ENCODE measurements around the gene MEIS2.

Gene MEIS2

GRCh38 chr15:36908991-36909390 lies 191.4 kb downstream of the MEIS2 start:
- no peak overlapping the region for H3K27ac ChIP-seq (ENCODE audit: insufficient read depth, low read depth, low read length, poor library complexity, severe bottlenecking)
- peaks cover 52% of the 10 kb centered on the region for H3K4me1 ChIP-seq (ENCODE audit: control insufficient read depth, insufficient read depth, low read length)
- H3K36me3 ChIP-seq (ENCODE audit: control insufficient read depth, insufficient read depth, low read length), result no peaks in the 10 kb centered on the region
- no peaks in the 10 kb centered on the region for H3K27me3 ChIP-seq (ENCODE audit: control insufficient read depth, insufficient read depth, low read length, poor library complexity, severe bottlenecking)
- H3K9me3 ChIP-seq (ENCODE audit: control insufficient read depth, low read length), result no peaks in the 10 kb centered on the region
- no peak overlapping the region for H3K4me3 ChIP-seq (ENCODE audit: insufficient read depth, low read depth, low read length)
- WGBS, 2 experiments, result 91 to 94% methylated on average over 4 of the region's 4 CpGs

- H3K36me3 ChIP-seq (ENCODE audit: control insufficient read depth, insufficient read depth, low read length), result no peaks in the 10 kb centered on the region
- peaks cover 53% of the 10 kb centered on the region for H3K4me1 ChIP-seq (ENCODE audit: control insufficient read depth, insufficient read depth, low read length)
- H3K4me3 ChIP-seq (ENCODE audit: insufficient read depth, low read depth, low read length), result no peak overlapping the region
- no peaks in the 10 kb centered on the region for H3K27me3 ChIP-seq (ENCODE audit: control insufficient read depth, insufficient read depth, low read length, poor library complexity, severe bottlenecking)
- 0% methylated on average over 3 of the region's 3 CpGs for WGBS, 2 experiments
- H3K27ac ChIP-seq (ENCODE audit: insufficient read depth, low read depth, low read length, poor library complexity, severe bottlenecking), result peak overlapping the region; percentile 48
- no peaks in the 10 kb centered on the region for H3K9me3 ChIP-seq (ENCODE audit: control insufficient read depth, low read length)
Observed at GRCh38 chr15:36907295-36907694, 193.1 kb downstream of the MEIS2 start.

- no peaks in the 10 kb centered on the region for H3K9me3 ChIP-seq (ENCODE audit: control insufficient read depth, low read length)
- no peaks in the 10 kb centered on the region for H3K27me3 ChIP-seq (ENCODE audit: control insufficient read depth, insufficient read depth, low read length, poor library complexity, severe bottlenecking)
- H3K27ac ChIP-seq (ENCODE audit: insufficient read depth, low read depth, low read length, poor library complexity, severe bottlenecking), result no peak overlapping the region
- 78 to 81% methylated on average over 5 of the region's 5 CpGs for WGBS, 2 experiments
- H3K4me1 ChIP-seq (ENCODE audit: control insufficient read depth, insufficient read depth, low read length), result peaks cover 49% of the 10 kb centered on the region
- H3K36me3 ChIP-seq (ENCODE audit: control insufficient read depth, insufficient read depth, low read length), result no peaks in the 10 kb centered on the region
- H3K4me3 ChIP-seq (ENCODE audit: insufficient read depth, low read depth, low read length), result no peak overlapping the region
Observed at GRCh38 chr15:36905908-36906307, 194.4 kb downstream of the MEIS2 start.

DNA sequence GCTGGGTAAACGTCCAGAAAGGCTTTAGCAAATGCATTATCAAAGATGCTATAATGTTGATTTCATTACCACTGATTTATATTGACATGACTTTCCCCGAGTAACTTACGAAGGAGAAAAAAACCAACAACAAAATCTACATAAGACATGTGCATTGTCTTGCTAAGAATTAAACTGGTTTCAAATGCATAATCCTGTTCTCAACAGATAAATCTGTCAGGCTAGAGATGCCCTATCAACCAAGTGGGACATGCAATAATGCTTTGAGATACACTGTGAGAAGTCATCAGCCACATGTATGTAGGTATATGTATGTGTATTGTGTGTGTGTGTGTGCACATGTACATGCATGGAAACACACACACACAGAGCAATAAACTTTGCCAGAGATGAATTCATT lies 195.6 kb downstream of the MEIS2 start:
- Histone ChIP-seq H3K9me3 (ENCODE audit: control insufficient read depth, low read length) (no peaks in the 10 kb centered on the region), H3K4me1 (ENCODE audit: control insufficient read depth, insufficient read depth, low read length) (peaks cover 57% of the 10 kb centered on the region), H3K27ac (ENCODE audit: insufficient read depth, low read depth, low read length, poor library complexity, severe bottlenecking) (no peak overlapping the region), H3K4me3 (ENCODE audit: insufficient read depth, low read depth, low read length) (no peak overlapping the region), H3K27me3 (ENCODE audit: control insufficient read depth, insufficient read depth, low read length, poor library complexity, severe bottlenecking) (no peaks in the 10 kb centered on the region), H3K36me3 (ENCODE audit: control insufficient read depth, insufficient read depth, low read length) (no peaks in the 10 kb centered on the region)
- WGBS, 2 experiments, result 52 to 58% methylated on average over 2 of the region's 3 CpGs

GRCh38 chr15:36903922-36904556 lies 196.3 kb downstream of the MEIS2 start:
- H3K9me3 ChIP-seq (ENCODE audit: control insufficient read depth, low read length), result no peaks in the 10 kb centered on the region
- H3K4me1 ChIP-seq (ENCODE audit: control insufficient read depth, insufficient read depth, low read length), result peaks cover 60% of the 10 kb centered on the region
- 49 to 55% methylated on average over 5 of the region's 5 CpGs for WGBS, 2 experiments
- no peaks in the 10 kb centered on the region for H3K27me3 ChIP-seq (ENCODE audit: control insufficient read depth, insufficient read depth, low read length, poor library complexity, severe bottlenecking)
- no peak overlapping the region for H3K27ac ChIP-seq (ENCODE audit: insufficient read depth, low read depth, low read length, poor library complexity, severe bottlenecking)
- H3K36me3 ChIP-seq (ENCODE audit: control insufficient read depth, insufficient read depth, low read length), result no peaks in the 10 kb centered on the region
- no peak overlapping the region for H3K4me3 ChIP-seq (ENCODE audit: insufficient read depth, low read depth, low read length)

DNA sequence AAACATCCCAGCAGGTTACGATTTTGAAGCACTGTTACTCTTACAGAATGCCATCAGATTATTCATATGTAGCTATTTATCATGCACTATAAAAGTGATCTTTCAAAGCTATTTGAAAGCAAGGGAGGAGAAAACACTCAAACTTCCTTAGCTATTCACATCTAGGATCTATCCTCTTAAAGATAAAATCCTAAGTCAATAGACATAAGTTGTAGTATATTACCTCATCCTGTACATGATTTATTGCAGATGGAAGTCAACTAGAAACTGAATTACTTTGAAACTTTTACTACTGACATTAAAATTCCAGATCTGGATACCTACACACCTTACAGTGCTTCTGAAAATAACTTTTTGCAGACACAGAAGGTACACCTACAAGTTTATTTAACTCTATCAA lies 197.2 kb downstream of the MEIS2 start:
- WGBS, 2 experiments, result 78 to 88% methylated on average over 1 of the region's 1 CpG
- Histone ChIP-seq H3K27ac (ENCODE audit: insufficient read depth, low read depth, low read length, poor library complexity, severe bottlenecking) (no peak overlapping the region), H3K4me3 (ENCODE audit: insufficient read depth, low read depth, low read length) (no peak overlapping the region), H3K4me1 (ENCODE audit: control insufficient read depth, insufficient read depth, low read length) (peaks cover 60% of the 10 kb centered on the region), H3K27me3 (ENCODE audit: control insufficient read depth, insufficient read depth, low read length, poor library complexity, severe bottlenecking) (no peaks in the 10 kb centered on the region), H3K36me3 (ENCODE audit: control insufficient read depth, insufficient read depth, low read length) (no peaks in the 10 kb centered on the region), H3K9me3 (ENCODE audit: control insufficient read depth, low read length) (no peaks in the 10 kb centered on the region)

DNA sequence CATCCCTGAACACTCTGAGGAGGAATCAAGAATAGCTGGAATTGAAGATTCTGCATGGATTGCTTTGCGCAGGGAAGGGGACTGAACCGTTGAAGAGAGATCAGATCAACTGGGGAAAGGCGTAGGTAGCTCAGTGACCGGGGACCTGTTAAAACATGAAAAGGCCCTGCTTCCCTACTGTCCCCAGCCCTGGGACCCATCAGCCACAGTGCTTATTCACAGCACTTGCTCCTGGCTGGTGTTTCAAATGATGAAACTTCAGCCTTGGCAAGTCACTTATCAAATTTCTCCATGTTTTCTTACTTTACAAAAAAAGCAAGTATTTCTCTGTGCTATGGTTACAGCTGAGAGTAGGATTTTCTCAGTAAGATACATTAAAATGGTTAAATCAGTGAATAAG lies 199.3 kb downstream of the MEIS2 start:
- no peaks in the 10 kb centered on the region for H3K36me3 ChIP-seq (ENCODE audit: control insufficient read depth, insufficient read depth, low read length)
- H3K27ac ChIP-seq (ENCODE audit: insufficient read depth, low read depth, low read length, poor library complexity, severe bottlenecking), result no peak overlapping the region
- H3K4me3 ChIP-seq (ENCODE audit: insufficient read depth, low read depth, low read length), result no peak overlapping the region
- no peaks in the 10 kb centered on the region for H3K9me3 ChIP-seq (ENCODE audit: control insufficient read depth, low read length)
- H3K27me3 ChIP-seq (ENCODE audit: control insufficient read depth, insufficient read depth, low read length, poor library complexity, severe bottlenecking), result no peaks in the 10 kb centered on the region
- H3K4me1 ChIP-seq (ENCODE audit: control insufficient read depth, insufficient read depth, low read length), result peaks cover 67% of the 10 kb centered on the region
- 93 to 95% methylated on average over 4 of the region's 4 CpGs for WGBS, 2 experiments

DNA sequence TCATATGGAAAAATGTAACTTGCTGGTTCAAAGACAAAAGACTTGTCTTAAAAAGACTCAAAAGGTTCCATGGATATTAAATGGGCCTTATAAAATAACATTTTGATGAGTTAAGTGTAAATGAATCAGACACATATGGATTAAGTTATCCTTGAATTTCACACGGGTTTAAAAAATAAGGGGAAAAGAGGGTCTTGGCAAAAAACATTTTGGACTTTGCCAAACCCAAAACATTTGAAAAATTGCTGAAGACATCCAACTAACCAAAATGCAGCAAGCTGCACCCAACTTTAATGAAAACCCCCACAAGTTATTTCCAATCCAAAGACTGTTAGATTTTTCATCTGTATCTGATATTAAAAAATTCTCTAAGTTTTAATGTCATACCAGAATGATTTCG lies 200.7 kb downstream of the MEIS2 start:
- Histone ChIP-seq H3K27ac (ENCODE audit: insufficient read depth, low read depth, low read length, poor library complexity, severe bottlenecking) (no peak overlapping the region), H3K36me3 (ENCODE audit: control insufficient read depth, insufficient read depth, low read length) (no peaks in the 10 kb centered on the region), H3K4me3 (ENCODE audit: insufficient read depth, low read depth, low read length) (no peak overlapping the region), H3K9me3 (ENCODE audit: control insufficient read depth, low read length) (no peaks in the 10 kb centered on the region), H3K4me1 (ENCODE audit: control insufficient read depth, insufficient read depth, low read length) (peaks cover 58% of the 10 kb centered on the region), H3K27me3 (ENCODE audit: control insufficient read depth, insufficient read depth, low read length, poor library complexity, severe bottlenecking) (no peaks in the 10 kb centered on the region)
- WGBS, 2 experiments, result 46 to 55% methylated on average over 2 of the region's 2 CpGs

GRCh38 chr15:36898536-36899126 lies 201.7 kb downstream of the MEIS2 start:
- Histone ChIP-seq H3K36me3 (ENCODE audit: control insufficient read depth, insufficient read depth, low read length) (no peaks in the 10 kb centered on the region), H3K27ac (ENCODE audit: insufficient read depth, low read depth, low read length, poor library complexity, severe bottlenecking) (peak overlapping the region; percentile 60), H3K9me3 (ENCODE audit: control insufficient read depth, low read length) (no peaks in the 10 kb centered on the region), H3K4me1 (ENCODE audit: control insufficient read depth, insufficient read depth, low read length) (peaks cover 48% of the 10 kb centered on the region), H3K27me3 (ENCODE audit: control insufficient read depth, insufficient read depth, low read length, poor library complexity, severe bottlenecking) (no peaks in the 10 kb centered on the region), H3K4me3 (ENCODE audit: insufficient read depth, low read depth, low read length) (no peak overlapping the region)
- WGBS, 2 experiments, result 0% methylated on average over 3 to 4 of the region's 4 CpGs

DNA sequence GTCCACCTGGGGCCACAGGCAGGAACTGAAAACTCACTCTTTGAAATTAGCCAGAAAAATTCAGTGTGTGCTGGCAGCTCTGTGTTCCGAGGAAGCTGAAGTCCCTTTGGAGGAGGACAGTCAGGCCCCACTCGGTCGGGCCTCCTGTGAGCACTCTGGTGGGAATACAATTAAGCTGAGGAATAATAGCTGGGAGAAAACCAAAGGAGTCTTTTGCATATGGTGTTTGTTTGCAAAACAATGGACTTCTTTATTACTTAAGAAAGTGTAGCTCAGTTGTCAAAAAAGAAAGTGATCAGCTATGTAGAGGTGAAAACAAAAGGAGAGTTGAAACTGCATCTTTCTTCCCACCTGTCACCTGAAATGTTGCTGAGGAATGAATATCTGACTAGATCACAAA lies 202.5 kb downstream of the MEIS2 start:
- peak overlapping the region; percentile 66 for H3K27ac ChIP-seq (ENCODE audit: insufficient read depth, low read depth, low read length, poor library complexity, severe bottlenecking)
- WGBS, 2 experiments, result 1 to 2% methylated on average over 3 of the region's 3 CpGs
- no peaks in the 10 kb centered on the region for H3K27me3 ChIP-seq (ENCODE audit: control insufficient read depth, insufficient read depth, low read length, poor library complexity, severe bottlenecking)
- H3K4me3 ChIP-seq (ENCODE audit: insufficient read depth, low read depth, low read length), result no peak overlapping the region
- peaks cover 44% of the 10 kb centered on the region for H3K4me1 ChIP-seq (ENCODE audit: control insufficient read depth, insufficient read depth, low read length)
- no peaks in the 10 kb centered on the region for H3K9me3 ChIP-seq (ENCODE audit: control insufficient read depth, low read length)
- H3K36me3 ChIP-seq (ENCODE audit: control insufficient read depth, insufficient read depth, low read length), result no peaks in the 10 kb centered on the region

Data from ectodermal cell (in vitro differentiated cells).